DOHH2 (cell line): Measurements from ENCODE around the gene MFAP4.

ENCODE experiments used
- H3F3A ChIP-seq: fragments of 200-600 bp; sonication (generic), shearing (Covaris generic); 2 replicates; pipeline ENCODE4 v1.6.0; 2016; ENCODE audit warnings: antibody characterized with exemption, mild to moderate bottlenecking; ENCODE audit not compliant: control insufficient read depth, insufficient read depth
- H3K27ac ChIP-seq: fragments of 200-600 bp; sonication (generic); 2 replicates; pipeline ENCODE4 v1.5.1; 2014; ENCODE audit warnings: low read depth, mild to moderate bottlenecking, low read length, moderate library complexity
- H3K27me3 ChIP-seq: fragments of 200-600 bp; sonication (generic); 2 replicates; pipeline ENCODE4 v1.6.1; 2014; ENCODE audit warnings: mild to moderate bottlenecking, low read length, mixed read lengths; ENCODE audit not compliant: control insufficient read depth
- H3K36me3 ChIP-seq: fragments of 200-600 bp; sonication (generic); 2 replicates; pipeline ENCODE4 v1.6.1; 2014; ENCODE audit warnings: mild to moderate bottlenecking, low read length, moderate library complexity, mixed read lengths; ENCODE audit not compliant: control insufficient read depth
- H3K4me1 ChIP-seq: fragments of 200-600 bp; sonication (generic); 2 replicates; pipeline ENCODE4 v1.6.1; 2014; ENCODE audit warnings: mild to moderate bottlenecking, low read length, mixed read lengths; ENCODE audit not compliant: control insufficient read depth
- H3K4me2 ChIP-seq: fragments of 200-600 bp; sonication (generic); 2 replicates; pipeline ENCODE4 v1.6.0; 2014; ENCODE audit warnings: mild to moderate bottlenecking, low read length, moderate library complexity
- H3K4me3 ChIP-seq: fragments of 200-600 bp; sonication (generic); 2 replicates; pipeline ENCODE4 v1.5.1; 2014; ENCODE audit warnings: mild to moderate bottlenecking, low read length, mixed read lengths
- H3K79me2 ChIP-seq: fragments of 200-600 bp; sonication (generic); 2 replicates; pipeline ENCODE4 v1.6.1; 2014; ENCODE audit warnings: mild to moderate bottlenecking, low read length, mixed read lengths; ENCODE audit not compliant: control insufficient read depth
- H3K9me2 ChIP-seq: fragments of 200-600 bp; sonication (generic); replicated peaks from 2 replicates; pipeline ENCODE4 v1.6.1; 2014; ENCODE audit warnings: mild to moderate bottlenecking, low read length, mixed read lengths; ENCODE audit not compliant: control insufficient read depth
- H3K9me3 ChIP-seq: fragments of 200-600 bp; sonication (generic); 2 replicates; pipeline ENCODE4 v1.6.1; 2014; ENCODE audit warnings: antibody characterized with exemption, low read length, mixed read lengths; ENCODE audit not compliant: control insufficient read depth, insufficient read depth
- H4K20me1 ChIP-seq: fragments of 200-600 bp; sonication (generic); 2 replicates; pipeline ENCODE4 v1.6.0; 2014; ENCODE audit warnings: low read depth, mild to moderate bottlenecking, antibody characterized with exemption, low read length, moderate library complexity; ENCODE audit not compliant: control insufficient read depth, insufficient read depth
- CTCF ChIP-seq: fragments of 200-600 bp; sonication (generic); IDR thresholded peaks from one replicate; pipeline ENCODE4 v1.5.1; 2014; ENCODE audit warnings: antibody characterized with exemption, mild to moderate bottlenecking, low read depth, low read length; ENCODE audit not compliant: poor library complexity, severe bottlenecking
- EZH2phosphoT487 ChIP-seq: fragments of 200-600 bp; sonication (generic); IDR thresholded peaks from 2 replicates; pipeline ENCODE4 v1.6.1; 2017; ENCODE audit warnings: borderline replicate concordance, mild to moderate bottlenecking, antibody characterized with exemption, low read length, moderate library complexity, mixed read lengths

The MFAP4 gene

GRCh38 chr17:19342611-19343255 lies 44.3 kb downstream of the MFAP4 start:
- H3K79me2 ChIP-seq: no peaks in the 10 kb centered on the region
- H3K27ac ChIP-seq: no peak overlapping the region
- H3K4me2 ChIP-seq: no peak overlapping the region
- no peaks in the 10 kb centered on the region for H3K9me2 ChIP-seq
- H3K9me3 ChIP-seq: no peaks in the 10 kb centered on the region
- H3K4me1 ChIP-seq: peaks cover 8% of the 10 kb centered on the region
- H3F3A ChIP-seq: no peaks in the 10 kb centered on the region
- no peak overlapping the region for H3K4me3 ChIP-seq
- TF ChIP-seq CTCF: no peak
- no peak for TF ChIP-seq EZH2phosphoT487
- no peaks in the 10 kb centered on the region for H3K36me3 ChIP-seq
- H4K20me1 ChIP-seq: peaks cover 4% of the 10 kb centered on the region; the same call in 1 of the 2 replicates
- peaks cover 6% of the 10 kb centered on the region; the same call in 1 of the 2 replicates for H3K27me3 ChIP-seq

- Histone ChIP-seq H3K9me3 (no peaks in the 10 kb centered on the region), H3K27ac (no peak overlapping the region), H3K4me1 (peaks cover 4% of the 10 kb centered on the region), H3K4me2 (no peak overlapping the region), H3K27me3 (peaks cover 6% of the 10 kb centered on the region; the same call in 1 of the 2 replicates), H3F3A (no peaks in the 10 kb centered on the region), H3K9me2 (no peaks in the 10 kb centered on the region), H3K36me3 (no peaks in the 10 kb centered on the region), H3K4me3 (no peak overlapping the region), H3K79me2 (no peaks in the 10 kb centered on the region), H4K20me1 (peaks cover 4% of the 10 kb centered on the region; the same call in 1 of the 2 replicates)
- TF ChIP-seq CTCF (no peak), EZH2phosphoT487 (no peak)
Measured at GRCh38 chr17:19341641-19342610, 45.1 kb downstream of the MFAP4 start.

DNA sequence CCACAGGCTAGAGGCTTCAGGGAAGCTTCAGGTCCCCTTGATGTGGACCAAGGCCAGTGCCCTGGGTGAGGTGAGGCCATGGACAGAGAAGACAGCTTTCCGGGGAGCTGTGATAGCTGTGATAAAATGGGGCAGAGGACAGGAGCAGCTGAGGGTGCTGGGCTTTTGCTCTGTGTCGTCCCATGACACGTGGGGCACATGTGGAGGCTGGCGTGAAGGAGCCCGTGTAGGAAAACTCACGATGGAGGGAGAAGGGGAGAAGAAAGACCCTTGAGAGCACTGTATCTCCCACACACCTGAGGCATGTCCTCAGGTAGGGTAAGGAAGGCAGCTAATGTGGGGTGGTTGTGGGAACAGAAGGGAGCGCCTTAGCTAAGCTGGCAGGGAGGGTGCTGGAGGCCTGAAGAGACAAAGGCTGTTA lies 45.8 kb downstream of the MFAP4 start:
- peaks cover 4% of the 10 kb centered on the region; the same call in 1 of the 2 replicates for H4K20me1 ChIP-seq

More for the DNA sequence above, 45.8 kb downstream of the MFAP4 start:
- H3F3A ChIP-seq: no peaks in the 10 kb centered on the region
- H3K79me2 ChIP-seq: no peaks in the 10 kb centered on the region
- peaks cover 4% of the 10 kb centered on the region; the same call in 1 of the 2 replicates for H3K27me3 ChIP-seq
- no peaks in the 10 kb centered on the region for H3K36me3 ChIP-seq
- H3K4me3 ChIP-seq: no peak overlapping the region
- no peak for TF ChIP-seq EZH2phosphoT487
- no peak for TF ChIP-seq CTCF
- H3K4me1 ChIP-seq: no peaks in the 10 kb centered on the region
- no peaks in the 10 kb centered on the region for H3K9me2 ChIP-seq
- H3K9me3 ChIP-seq: no peaks in the 10 kb centered on the region
- H3K27ac ChIP-seq: no peak overlapping the region
- H3K4me2 ChIP-seq: no peak overlapping the region
